GM04503 (cell line): ENCODE data around the gene TSEN54.

Experiments used
- DNase-seq: peaks from one replicate; pipeline ENCODE4 v3.0.0-alpha.2; 2012; ENCODE audit warnings: low read depth

TSEN54 gene

DNA sequence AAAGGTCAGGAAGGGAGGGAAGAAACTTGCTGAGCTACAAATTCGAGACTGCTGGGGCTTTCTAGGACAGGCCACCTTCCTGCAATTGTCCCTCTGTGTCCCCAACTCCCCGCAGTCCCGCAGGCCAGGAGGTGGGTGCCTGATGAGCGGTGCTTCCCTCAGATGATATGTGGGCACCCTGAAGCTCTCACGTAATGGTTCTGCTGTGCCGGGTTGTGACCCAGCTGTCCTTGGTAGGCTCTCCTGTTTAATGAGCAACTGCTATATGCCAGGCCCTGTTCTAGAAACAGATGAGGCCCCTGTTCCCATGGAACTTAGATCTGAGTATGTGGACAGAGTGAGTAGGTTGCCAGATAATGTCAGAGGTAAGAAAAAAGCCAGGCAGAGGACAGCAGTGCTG lies 49.3 kb downstream of the TSEN54 start:
- no peak for DNase-seq

GRCh38 chr17:75566416-75566815 lies 50.1 kb downstream of the TSEN54 start:
- DNase-seq: no peak

DNA sequence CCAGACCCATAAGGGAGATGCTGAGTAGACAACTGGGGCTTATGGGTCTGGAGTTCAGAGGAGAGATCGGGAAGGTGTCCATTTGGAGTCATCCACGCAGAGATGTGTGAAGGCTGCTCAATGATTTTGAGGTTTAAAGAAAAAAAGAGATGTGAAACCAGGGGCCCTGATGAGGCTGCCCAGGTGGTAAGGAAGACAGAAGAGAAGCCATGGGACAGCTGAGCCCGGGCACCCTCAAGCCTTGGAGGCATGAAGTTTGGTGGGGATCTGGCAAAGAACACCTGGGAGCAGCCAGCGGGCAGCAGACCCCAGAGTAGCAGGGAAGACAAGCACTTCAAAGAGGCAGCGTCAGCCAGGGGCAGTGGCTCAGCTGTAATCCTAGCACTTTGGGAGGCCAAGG lies 50.5 kb downstream of the TSEN54 start:
- DNase-seq: no peak

GRCh38 chr17:75568412-75569255 lies 52.3 kb downstream of the TSEN54 start:
- no peak for DNase-seq

DNA sequence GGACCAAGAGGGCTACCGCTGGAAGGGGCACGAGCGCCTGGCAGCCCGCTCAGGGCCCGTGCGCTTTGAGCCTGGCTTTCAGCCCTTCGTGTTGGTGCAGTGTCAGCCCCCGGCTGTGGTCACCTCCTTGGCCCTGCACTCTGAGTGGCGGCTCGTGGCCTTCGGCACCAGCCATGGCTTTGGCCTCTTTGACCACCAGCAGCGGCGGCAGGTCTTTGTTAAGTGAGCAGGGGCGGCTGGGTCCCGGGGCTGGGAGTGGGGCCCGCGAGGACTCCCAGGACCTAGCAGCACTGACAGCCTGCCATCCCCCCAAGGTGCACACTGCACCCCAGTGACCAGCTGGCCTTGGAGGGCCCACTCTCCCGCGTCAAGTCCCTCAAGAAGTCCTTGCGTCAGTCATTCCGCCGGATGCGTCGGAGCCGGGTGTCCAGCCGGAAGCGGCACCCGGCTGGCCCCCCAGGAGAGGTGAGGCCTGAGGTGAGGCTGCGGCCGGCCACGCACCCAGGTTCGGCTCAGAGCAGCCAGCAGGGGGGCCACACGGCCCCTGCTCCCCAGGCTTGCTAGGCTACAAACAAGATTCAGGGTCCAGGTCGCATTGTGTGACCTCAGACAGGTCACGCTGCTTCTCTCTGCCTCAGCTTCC lies 53.8 kb downstream of the TSEN54 start:
- no peak for DNase-seq

- no peak for DNase-seq
Measured at GRCh38 chr17:75570772-75571171, 54.4 kb downstream of the TSEN54 start.

GRCh38 chr17:75571197-75571884 lies 55.0 kb downstream of the TSEN54 start:
- no peak for DNase-seq

GRCh38 chr17:75571885-75572215 lies 55.5 kb downstream of the TSEN54 start:
- DNase-seq: no peak

- no peak for DNase-seq
Measured at GRCh38 chr17:75572713-75573539, 56.6 kb downstream of the TSEN54 start.

GRCh38 chr17:75573540-75573957 lies 57.2 kb downstream of the TSEN54 start:
- DNase-seq: no peak

DNA sequence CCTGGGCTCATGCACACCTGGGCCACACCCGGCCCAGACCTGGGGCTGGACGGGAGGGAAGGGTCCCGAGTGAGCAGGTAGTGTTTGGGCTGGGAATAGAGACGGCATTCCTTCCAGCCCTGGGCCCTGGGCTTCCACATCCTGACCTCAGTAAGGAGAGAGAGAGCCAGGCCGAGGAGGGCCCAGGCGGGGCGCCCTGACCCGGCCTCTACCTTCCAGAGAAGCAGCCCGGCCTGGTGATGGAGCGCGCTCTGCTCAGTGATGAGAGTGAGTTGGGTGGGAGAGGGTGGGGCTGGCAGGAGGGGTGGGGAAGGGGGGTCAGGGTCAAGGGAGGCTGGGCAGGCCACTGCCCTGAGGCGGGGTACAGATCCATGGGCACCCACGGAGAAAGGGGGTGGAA lies 57.7 kb downstream of the TSEN54 start:
- no peak for DNase-seq
